Right cardiac atrium (tissue), 5 donors: Measurements from ENCODE around the gene CAMK2B. TPM values are rescaled to one million over a fixed set of nuclear protein-coding genes. Genes with fewer than 3 reads are reported as not detected.
"Not testable (repeated sequence)": the region's sequence is repeated elsewhere in the genome, so short reads cannot be mapped to it uniquely, and the experiment has no call there.

ENCODE experiments used
- ATAC-seq, 2 donors: fragments of 200-7000 bp; cut with Tn5 transposase; one replicate each; pipeline versions ENCODE4 v1.8.0 to v1.9.1; 2020; ENCODE audit warnings: moderate library complexity in 2 of 2, mild to moderate bottlenecking in 1 of 2
- DNase-seq, 3 donors: peaks; one replicate each; pipeline ENCODE4 v3.0.0-alpha.2; 2020
- H3K27ac ChIP-seq: one replicate; pipeline ENCODE4 v1.5.1; 2013; ENCODE audit warnings: mild to moderate bottlenecking, low read length, control low read depth, moderate library complexity
- H3K27me3 ChIP-seq: one replicate; pipeline ENCODE4 v1.6.1; 2013; ENCODE audit not compliant: control insufficient read depth, insufficient read depth
- H3K4me1 ChIP-seq: one replicate; pipeline ENCODE4 v1.6.1; 2013; ENCODE audit warnings: low read length; ENCODE audit not compliant: control insufficient read depth, insufficient read depth
- H3K4me3 ChIP-seq: one replicate; pipeline ENCODE4 v1.5.1; 2013; ENCODE audit warnings: low read length, control low read depth
- H3K9me3 ChIP-seq: one replicate; pipeline ENCODE4 v1.6.1; 2013; ENCODE audit warnings: low read length; ENCODE audit not compliant: control insufficient read depth
- WGBS: extraction: QIAGEN DNeasy Blood & Tissue Kit; methylation state at CpG from one replicate; pipeline ENCODE4 v1.1.7; 2013; 5-methylcytosine and 5-hydroxymethylcytosine counted together
- intact Hi-C, 4 donors: fragments of 100-400 bp; cut with DNase I; formaldehyde crosslinking; loops; one replicate each; pipeline versions ENCODE4 v1.11.0 to v1.14.0; 2022 to 2023
- polyA plus RNA-seq: library from polyadenylated mRNA; stranded (reverse); fragments of 200-250 nt; gene quantifications from one replicate; pipeline ENCODE4 v1.2.3, GENCODE V29; 2013
- total RNA-seq, 4 donors: library from RNA; stranded (reverse); fragmentation: NEBNext Ultra II Directional; extraction: Animal tissue kit (Norgen Biotek cat#: 25700); gene quantifications; one replicate each; pipeline ENCODE4 v1.2.1, GENCODE V29; 2021
- donor health status: healthy with polysubstance abuse.
- donor health status: DM: no; HTN: yes; CAD: no.
- donor health status: DM: no; HTN: no; CAD: no.
- donor health status: DM: no; HTN: yes; CAD: no; lungs with severe emphysema.
- donor health status: DM: yes; HTN: yes; CAD: no.

The CAMK2B gene
- total and polyA plus RNA-seq, 5 donors = 79.7 to 134 (median 105) TPM

DNA sequence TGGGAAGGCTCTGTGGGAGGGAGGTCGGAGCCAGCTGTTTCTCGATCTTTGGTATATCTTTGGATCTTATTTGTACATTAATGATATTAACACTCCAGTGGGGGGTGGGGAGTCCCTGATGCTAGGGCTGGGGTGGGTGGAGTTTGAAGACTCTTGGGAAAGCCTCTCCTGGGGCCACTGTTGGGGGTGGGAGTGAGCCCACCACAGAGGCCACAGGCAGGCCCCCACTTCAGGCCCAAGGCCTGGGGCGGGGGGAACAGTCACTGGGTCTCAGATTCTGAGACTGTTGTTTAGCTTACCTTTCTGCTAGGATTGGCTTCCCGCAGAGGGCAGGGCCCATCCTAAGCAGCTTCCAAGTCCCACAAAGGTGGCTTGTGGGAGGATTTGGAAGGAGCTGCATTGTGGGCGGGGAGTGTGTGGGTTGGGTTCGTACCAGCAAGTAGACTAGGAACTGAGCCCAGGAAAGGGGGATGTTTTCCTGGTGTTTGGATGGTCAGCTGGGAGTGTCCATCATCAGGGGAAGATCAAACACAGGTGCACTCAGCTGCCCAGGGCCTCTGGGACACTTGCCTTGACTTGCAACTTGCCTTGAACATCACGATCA is 112.7 kb downstream of the CAMK2B start:
- Histone ChIP-seq H3K9me3 (no peaks in the 10 kb centered on the region), H3K4me3 (no peak overlapping the region), H3K4me1 (no peaks in the 10 kb centered on the region), H3K27ac (no peak overlapping the region), H3K27me3 (no peaks in the 10 kb centered on the region)
- DNase-seq (peak in 1 of 3 donors; percentile 5), ATAC-seq (no peak)
- intact Hi-C loops = loop anchor here in 1 of 4 donors (10.0 kb wide), 1 partner anchor 352 kb away; no protein-coding TSS in a partner anchor
- 82% methylated on average over 7 of the region's 7 CpGs for WGBS

DNA sequence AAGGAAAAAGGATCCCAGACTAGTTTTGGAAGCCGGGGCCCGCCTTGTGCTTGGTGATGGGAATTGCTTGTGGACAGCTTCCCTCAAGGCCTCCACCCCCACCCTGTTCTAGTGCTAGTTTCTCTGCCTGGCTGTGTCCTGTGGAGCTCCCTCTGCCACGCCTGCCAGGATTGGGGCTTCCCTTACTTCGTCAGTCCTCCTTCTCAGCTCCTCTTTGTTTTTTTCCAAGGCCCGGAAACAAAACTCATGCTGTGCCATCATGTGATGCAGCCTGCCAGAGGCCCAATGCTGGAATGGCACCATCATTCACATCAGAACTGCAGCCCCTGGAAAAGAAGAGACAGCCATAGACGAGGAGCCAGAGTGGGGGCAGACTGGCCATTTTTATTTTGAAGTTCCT is 113.4 kb downstream of the CAMK2B start:
- intact Hi-C loops = loop anchor here in 1 of 4 donors (10.0 kb wide), 1 partner anchor 353 kb away; no protein-coding TSS in a partner anchor
- no peaks in the 10 kb centered on the region for H3K27me3 ChIP-seq
- no peak for ATAC-seq
- H3K9me3 ChIP-seq = no peaks in the 10 kb centered on the region
- no peaks in the 10 kb centered on the region for H3K4me1 ChIP-seq
- H3K27ac ChIP-seq = no peak overlapping the region
- no peak overlapping the region for H3K4me3 ChIP-seq
- no peak for DNase-seq
- WGBS = 84% methylated on average over 6 of the region's 6 CpGs

DNA sequence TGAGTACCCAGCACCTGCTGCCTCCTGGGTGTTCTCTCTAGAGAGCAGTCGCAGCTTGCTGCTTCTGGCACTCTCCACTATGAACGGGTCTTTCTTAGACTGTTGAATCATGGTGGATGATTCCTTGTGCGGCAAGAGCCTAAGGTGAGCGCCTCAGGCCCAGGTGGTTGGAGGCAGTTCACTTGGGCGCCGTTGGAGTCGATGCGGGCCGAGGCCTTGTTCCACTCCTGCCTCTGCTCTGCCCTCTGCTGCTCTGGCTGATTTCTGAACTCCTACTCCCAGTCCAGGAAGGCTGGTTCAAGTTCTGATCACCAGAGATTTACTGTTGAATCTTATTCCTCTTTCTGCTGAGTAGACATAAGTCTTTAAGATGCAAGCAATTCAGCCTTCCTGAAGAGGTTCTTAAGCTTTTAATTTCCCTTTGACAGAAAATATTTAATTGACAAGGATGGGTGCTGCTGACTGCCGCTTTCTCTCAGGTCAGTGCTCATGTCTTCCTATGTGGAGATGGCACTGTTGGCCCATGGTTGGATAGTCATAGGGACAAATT is 114.2 kb downstream of the CAMK2B start:
- no peaks in the 10 kb centered on the region for H3K27me3 ChIP-seq
- no peak overlapping the region for H3K4me3 ChIP-seq
- intact Hi-C loops = loop anchor here in 1 of 4 donors (10.0 kb wide), 1 partner anchor 354 kb away; no protein-coding TSS in a partner anchor
- H3K4me1 ChIP-seq = no peaks in the 10 kb centered on the region
- H3K9me3 ChIP-seq = no peaks in the 10 kb centered on the region
- H3K27ac ChIP-seq = no peak overlapping the region
- ATAC-seq = no peak
- 90% methylated on average over 10 of the region's 10 CpGs for WGBS
- no peak for DNase-seq

DNA sequence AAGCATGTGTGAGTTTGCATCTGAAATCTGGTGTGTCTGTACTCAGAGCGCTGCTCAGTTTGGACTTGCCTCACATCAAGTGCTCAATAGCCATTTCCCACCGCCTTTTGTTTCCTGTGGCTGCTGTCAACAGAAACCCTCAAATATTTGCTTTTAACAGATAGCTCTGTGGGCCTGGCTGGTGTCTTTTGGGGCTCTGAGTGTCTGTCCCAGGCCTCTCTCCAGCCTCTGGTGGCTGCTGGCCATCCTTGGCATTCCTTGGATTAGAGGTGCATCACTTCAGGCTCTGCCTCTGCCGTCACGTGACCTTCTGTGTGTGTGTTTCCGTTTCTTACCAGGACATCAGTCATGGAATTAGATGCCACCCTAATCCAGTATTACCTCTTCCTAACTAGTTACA is 115.3 kb downstream of the CAMK2B start:
- no peak overlapping the region for H3K27ac ChIP-seq
- H3K9me3 ChIP-seq = no peaks in the 10 kb centered on the region
- ATAC-seq (no peak), DNase-seq (no peak)
- no peaks in the 10 kb centered on the region for H3K4me1 ChIP-seq
- WGBS = 88% methylated on average over 5 of the region's 5 CpGs
- intact Hi-C loops = loop anchor here in 1 of 4 donors (10.0 kb wide), 1 partner anchor 355 kb away; no protein-coding TSS in a partner anchor
- no peaks in the 10 kb centered on the region for H3K27me3 ChIP-seq
- no peak overlapping the region for H3K4me3 ChIP-seq

DNA sequence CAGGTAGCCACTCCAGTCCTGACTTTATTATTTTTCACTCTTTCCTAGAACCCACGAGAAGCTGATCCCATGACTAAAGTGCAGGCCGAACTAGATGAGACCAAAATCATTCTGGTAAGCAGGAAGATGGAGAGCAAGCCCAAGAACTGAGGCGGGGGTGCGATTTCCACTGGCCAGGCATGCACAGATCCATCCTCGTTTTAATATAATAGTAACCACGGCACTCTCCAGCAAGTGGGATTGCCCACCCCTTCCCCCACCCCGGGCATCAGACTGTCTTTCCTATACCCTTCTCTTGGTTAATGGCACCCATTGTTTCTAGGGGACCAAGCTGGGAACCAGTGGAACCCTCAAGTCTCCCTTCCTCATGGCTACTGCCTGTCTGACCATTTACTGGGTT is 117.3 kb downstream of the CAMK2B start:
- 92% methylated on average over 7 of the region's 7 CpGs for WGBS
- no peak for DNase-seq
- H3K9me3 ChIP-seq = no peaks in the 10 kb centered on the region
- intact Hi-C loops = loop anchor here in 1 of 4 donors (10.0 kb wide), 1 partner anchor 153 kb away; no protein-coding TSS in a partner anchor
- no peaks in the 10 kb centered on the region for H3K27me3 ChIP-seq
- ATAC-seq = no peak
- H3K4me1 ChIP-seq = no peaks in the 10 kb centered on the region
- H3K4me3 ChIP-seq = no peak overlapping the region
- H3K27ac ChIP-seq = no peak overlapping the region

DNA sequence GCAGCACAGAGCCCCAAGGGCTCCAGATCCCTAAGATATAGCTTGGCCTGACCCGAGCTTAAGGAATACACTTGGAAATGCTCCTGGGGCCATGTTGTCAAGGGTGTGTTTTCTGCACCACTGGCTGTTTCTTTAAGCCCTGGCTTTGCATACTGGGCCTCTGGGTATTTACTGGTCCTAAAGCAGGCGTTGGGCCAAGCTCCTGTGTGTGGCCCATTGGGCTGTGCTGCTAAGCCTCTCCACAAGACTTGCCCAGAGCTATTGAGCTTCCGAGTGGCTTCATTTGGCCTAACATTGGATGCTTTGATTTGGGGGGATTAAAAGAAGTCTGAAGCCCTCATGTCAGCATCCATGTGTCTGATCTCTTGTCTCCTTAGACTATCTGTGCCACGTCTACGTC is 119.4 kb downstream of the CAMK2B start:
- intact Hi-C loops = loop anchor here in 1 of 4 donors (10.0 kb wide), 1 partner anchor 151 kb away; no protein-coding TSS in a partner anchor
- WGBS = 90% methylated on average over 5 of the region's 5 CpGs

DNA sequence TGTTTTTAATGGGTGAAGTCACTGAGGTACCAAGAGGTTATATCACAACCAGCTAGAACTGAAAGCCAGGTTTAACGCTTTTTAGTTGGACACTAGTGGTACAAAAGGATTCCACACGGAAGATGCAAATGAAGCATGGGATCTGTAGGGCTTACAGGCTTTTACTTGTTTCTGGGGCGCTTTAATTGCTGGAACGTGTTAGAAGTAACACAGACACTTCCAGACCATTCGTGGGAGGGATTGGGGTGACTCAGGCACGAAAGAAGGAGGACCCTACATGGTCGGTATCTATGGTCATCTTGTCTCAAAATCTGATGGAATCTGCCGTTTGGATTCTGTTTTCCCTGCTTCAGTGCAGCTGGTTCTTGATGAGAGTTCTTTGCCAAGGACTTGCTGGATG is 123.6 kb downstream of the CAMK2B start:
- intact Hi-C loops = loop anchor here in 1 of 4 donors (10.0 kb wide), 1 partner anchor 147 kb away; no protein-coding TSS in a partner anchor
- no peak overlapping the region for H3K27ac ChIP-seq
- ATAC-seq (no peak), DNase-seq (no peak)
- H3K9me3 ChIP-seq = no peaks in the 10 kb centered on the region
- H3K4me1 ChIP-seq = peaks cover 3% of the 10 kb centered on the region
- 30% methylated on average over 8 of the region's 8 CpGs for WGBS
- no peaks in the 10 kb centered on the region for H3K27me3 ChIP-seq
- peak overlapping the region; percentile 92 for H3K4me3 ChIP-seq

More for the DNA sequence above, 119.4 kb downstream of the CAMK2B start:
- DNase-seq = no peak
- no peak overlapping the region for H3K27ac ChIP-seq
- peaks cover 3% of the 10 kb centered on the region for H3K4me1 ChIP-seq
- no peaks in the 10 kb centered on the region for H3K27me3 ChIP-seq
- no peak overlapping the region for H3K4me3 ChIP-seq
- ATAC-seq = no peak
- H3K9me3 ChIP-seq = no peaks in the 10 kb centered on the region

DNA sequence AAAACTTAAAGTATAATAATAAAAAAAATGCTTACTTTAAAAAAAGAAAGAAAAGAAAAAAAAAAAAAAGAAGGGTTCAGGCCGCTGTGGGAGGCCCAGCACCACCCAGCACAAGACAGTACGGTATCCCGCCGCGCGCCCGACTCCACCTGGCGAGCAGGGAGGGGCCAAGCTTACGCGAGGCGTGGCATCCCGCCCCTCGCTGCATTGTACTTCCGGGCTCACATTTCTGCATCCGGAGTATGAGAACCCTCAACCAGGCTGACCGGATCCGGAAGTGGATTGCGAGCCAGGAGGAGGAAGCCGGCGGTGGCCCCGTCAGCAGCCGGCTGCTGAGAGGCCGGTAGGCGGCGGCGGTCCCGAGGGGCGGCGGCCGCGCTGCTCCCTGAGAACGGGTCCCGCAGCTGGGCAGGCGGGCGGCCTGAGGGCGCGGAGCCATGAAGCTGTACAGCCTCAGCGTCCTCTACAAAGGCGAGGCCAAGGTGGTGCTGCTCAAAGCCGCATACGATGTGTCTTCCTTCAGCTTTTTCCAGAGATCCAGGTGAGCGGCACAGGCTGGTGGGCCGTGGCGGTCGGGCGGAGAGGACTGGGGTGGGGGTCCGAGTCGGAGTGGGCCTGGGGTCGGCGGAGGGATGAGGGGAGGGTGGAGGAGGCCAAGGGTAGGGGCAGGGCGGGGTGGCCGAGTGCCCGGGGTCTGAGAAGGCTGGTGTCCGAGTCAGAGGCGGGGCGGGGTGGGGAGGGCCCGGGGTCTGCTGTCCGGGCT is 124.5 kb downstream of the CAMK2B start, which contains the start of gene YKT6:
YKT6 (plus strand) TSS at position 280 of the 763 bp plus-strand sequence; CDS start at position 438, 158 bp downstream.
- WGBS = under 1% methylated on average over 58 of the region's 58 CpGs
- H3K27me3 ChIP-seq = no peaks in the 10 kb centered on the region
- peak within 1 kb of the TSS; percentile 92 for H3K4me3 ChIP-seq
- DNase-seq = peak; percentile 93 to 96 (median 96)
- peaks cover 3% of the 10 kb centered on the region for H3K4me1 ChIP-seq
- peak within 1 kb of the TSS; percentile 56 for H3K27ac ChIP-seq
- intact Hi-C loops = loop anchor here in 1 of 4 donors (10.0 kb wide), 1 partner anchor 146 kb away; no protein-coding TSS in a partner anchor
- no peaks in the 10 kb centered on the region for H3K9me3 ChIP-seq
- ATAC-seq = peak; percentile 99

DNA sequence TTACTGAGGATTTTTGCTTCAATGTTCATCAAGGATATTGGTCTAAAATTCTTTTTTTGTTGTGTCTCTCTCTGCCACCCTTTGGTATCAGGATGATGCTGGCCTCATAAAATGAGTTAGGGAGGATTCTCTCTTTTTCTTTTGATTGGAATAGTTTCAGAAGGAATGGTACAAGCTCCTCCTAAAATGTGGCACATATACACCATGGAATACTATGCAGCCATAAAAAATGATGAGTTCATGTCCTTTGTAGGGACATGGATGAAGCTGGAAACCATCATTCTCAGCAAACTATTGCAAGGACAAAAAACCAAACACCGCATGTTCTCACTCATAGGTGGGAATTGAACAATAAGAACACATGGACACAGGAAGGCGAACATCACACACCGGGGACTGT is 125.2 kb downstream of the CAMK2B start:
- WGBS = 86% methylated on average over 2 of the region's 3 CpGs
- not testable (repeated sequence) for DNase-seq, H3K27ac ChIP-seq, ATAC-seq, H3K4me1 ChIP-seq, H3K27me3 ChIP-seq, H3K4me3 ChIP-seq, H3K9me3 ChIP-seq
- intact Hi-C loops = loop anchor here in 1 of 4 donors (10.0 kb wide), 1 partner anchor 145 kb away; no protein-coding TSS in a partner anchor

DNA sequence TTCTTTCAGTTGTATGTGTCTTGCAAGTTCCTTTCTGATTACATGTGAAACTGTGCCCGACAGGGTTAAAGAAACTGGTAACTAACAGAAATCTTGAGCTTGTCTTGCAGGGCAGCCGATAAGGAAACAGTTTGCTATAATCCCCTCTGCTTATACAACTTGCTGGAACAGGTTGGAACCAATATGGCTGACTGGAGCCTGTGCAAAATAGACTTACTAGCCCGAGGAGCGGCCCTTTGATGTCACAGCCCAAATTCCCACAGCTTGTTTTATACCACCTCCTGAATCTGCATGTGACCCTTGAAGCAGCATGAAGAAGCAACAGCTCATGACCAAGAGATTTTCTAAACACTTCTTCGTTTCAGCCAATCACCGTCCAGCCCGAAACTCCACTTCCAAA is 127.9 kb downstream of the CAMK2B start:
- DNase-seq (no peak), ATAC-seq (no peak)
- intact Hi-C loops = loop anchor here in 3 of 4 donors (10.0 kb wide), 2 partner anchors 63 to 123 kb away; no protein-coding TSS in a partner anchor
- Histone ChIP-seq H3K9me3 (no peaks in the 10 kb centered on the region), H3K4me1 (peaks cover 3% of the 10 kb centered on the region), H3K27ac (no peak overlapping the region), H3K4me3 (no peak overlapping the region), H3K27me3 (no peaks in the 10 kb centered on the region)
- 80% methylated on average over 7 of the region's 7 CpGs for WGBS
